ENCODE data around the gene FZD1. TPM values are rescaled to one million over a fixed set of nuclear protein-coding genes. Genes with fewer than 3 reads are reported as not detected.

FZD1 gene
- total RNA-seq, 2 donors from 2014 or later = 26.6 to 56.9 TPM

DNA sequence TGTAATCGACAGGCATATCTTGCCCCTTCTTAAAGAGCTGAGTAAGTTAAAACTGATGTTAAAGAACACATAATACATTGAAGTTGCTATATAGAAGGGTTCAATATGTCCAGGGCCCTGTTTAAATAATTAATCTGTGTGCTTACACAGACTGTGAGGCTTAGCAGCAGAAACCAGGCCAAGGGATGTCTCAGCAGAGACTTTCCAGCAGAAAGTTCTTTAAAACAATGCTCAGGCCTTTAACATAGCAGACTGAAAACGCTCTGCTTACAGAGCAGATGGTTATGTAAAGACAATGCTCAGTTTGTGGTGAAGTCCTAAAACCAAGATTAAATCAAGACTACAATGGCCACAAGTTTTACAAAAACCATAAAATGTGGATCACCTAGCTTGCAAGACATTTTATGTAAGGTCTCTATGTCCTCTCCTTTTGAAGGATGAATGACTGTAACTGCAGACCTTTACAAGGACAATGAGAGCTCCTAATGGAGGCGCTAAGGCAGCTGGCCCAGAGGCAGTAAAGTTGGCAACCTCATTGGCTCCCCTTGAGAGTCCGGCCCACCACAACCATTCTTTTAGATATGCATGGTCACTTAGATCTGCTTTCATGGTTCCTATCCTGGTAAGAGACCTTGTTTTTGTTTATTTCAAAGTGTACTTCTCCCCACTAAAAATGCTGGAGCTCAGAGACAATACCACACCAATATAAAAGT, 56.3 kb downstream of the FZD1 start:
- no peak for DNase-seq (ENCODE audit: low spot score)
- intact Hi-C loops (cut with DNase I) = no loop called here
- H3K27ac ChIP-seq = no peak overlapping the region
- TF ChIP-seq CTCF (IDR thresholded peaks at IDR 0.05) (no peak), POLR2A (IDR thresholded peaks at IDR 0.05) (no peak), POLR2AphosphoS5 (IDR thresholded peaks at IDR 0.05) (no peak)
- H3K4me3 ChIP-seq = no peak overlapping the region
- no peaks in the 10 kb centered on the region for H3K36me3 ChIP-seq
- no peaks in the 10 kb centered on the region for H3K4me1 ChIP-seq (replicated peaks)
- H3K9me3 ChIP-seq = no peaks in the 10 kb centered on the region
- no peaks in the 10 kb centered on the region for H3K27me3 ChIP-seq (replicated peaks; ENCODE audit: insufficient read depth)
- WGBS = 78% methylated on average over 4 of the region's 4 CpGs
